AG04450 (cell line): ENCODE results near the gene SDCBP2. TPM values are rescaled to one million over a fixed set of nuclear protein-coding genes. Genes with fewer than 3 reads are reported as not detected.

Source experiments
- CTCF ChIA-PET: fragments of 300-600, 350-600 bp; formaldehyde crosslinking; extraction: SDS; loops from one replicate; lab custom pipeline; 2022; ENCODE audit warnings: antibody characterized with exemption, inconsistent platforms; lab: Charles Lee
- POLR2A ChIA-PET: fragments of 350-600 bp; formaldehyde crosslinking; extraction: SDS; loops from one replicate; lab custom pipeline; 2021; ENCODE audit warnings: antibody characterized with exemption, inconsistent platforms; lab: Yijun Ruan, JAX
- DNase-seq: peaks from one replicate; pipeline ENCODE4 v3.0.0-alpha.2; 2011; ENCODE audit warnings: low read depth, low spot score
- H3K27ac ChIP-seq: one replicate; pipeline ENCODE4 v1.5.1; 2012; ENCODE audit warnings: low read depth, low read length, control low read depth
- H3K27me3 ChIP-seq: one replicate; pipeline ENCODE4 v1.6.0; 2012; ENCODE audit warnings: low read length; ENCODE audit not compliant: control insufficient read depth, insufficient read depth
- H3K4me3 ChIP-seq: 2 replicates; pipeline ENCODE4 v1.5.1; 2011; ENCODE audit warnings: mild to moderate bottlenecking, low read depth, low read length, control low read depth
- H3K9me3 ChIP-seq: 2 replicates; pipeline ENCODE4 v1.5.1; 2012; ENCODE audit warnings: low read length; ENCODE audit not compliant: control insufficient read depth, insufficient read depth
- CTCF ChIP-seq: IDR thresholded peaks from 2 replicates; pipeline ENCODE4 v1.5.1; 2011; ENCODE audit warnings: low read depth, low read length, control low read depth, inconsistent platforms
- polyA minus RNA-seq: library from RNA; depleted of rRNA, polyadenylated mRNA; stranded (reverse); fragments of >200 nt; gene quantifications from 2 replicates; pipeline ENCODE4 v1.2.3, GENCODE V29; 2011; rRNA and poly(A)+ RNA removed
- polyA plus RNA-seq: library from polyadenylated mRNA; depleted of rRNA; stranded (reverse); fragments of >200 nt; gene quantifications from 2 replicates; pipeline ENCODE4 v1.2.3, GENCODE V29; 2011; rRNA removed

SDCBP2 gene, protein sequence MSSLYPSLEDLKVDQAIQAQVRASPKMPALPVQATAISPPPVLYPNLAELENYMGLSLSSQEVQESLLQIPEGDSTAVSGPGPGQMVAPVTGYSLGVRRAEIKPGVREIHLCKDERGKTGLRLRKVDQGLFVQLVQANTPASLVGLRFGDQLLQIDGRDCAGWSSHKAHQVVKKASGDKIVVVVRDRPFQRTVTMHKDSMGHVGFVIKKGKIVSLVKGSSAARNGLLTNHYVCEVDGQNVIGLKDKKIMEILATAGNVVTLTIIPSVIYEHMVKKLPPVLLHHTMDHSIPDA
- polyA plus RNA-seq, result 2.0 and 2.1 TPM in 2 replicates
- 0.48 and 0.55 TPM in 2 replicates for polyA minus RNA-seq

- ChIA-PET CTCF (interaction anchor here (1.1 to 1.8 kb wide), 2 partner anchors 106 to 137 kb away, joined by 3 to 4 read pairs; partner anchors contain the start of gene NSFL1C), POLR2A (no interaction called here)
- Histone ChIP-seq H3K27me3 (no peaks in the 10 kb centered on the region), H3K4me3 (no peak within 1 kb of the TSS), H3K27ac (peak within 1 kb of the TSS; percentile 31), H3K9me3 (no peaks in the 10 kb centered on the region)
- no peak for TF ChIP-seq CTCF
- no peak for DNase-seq
Observed at GRCh38 chr20:1328680-1329330, at the start of gene SDCBP2. SDCBP2 (minus strand) TSS chr20:1329139; CDS start chr20:1320416, 8,723 bp downstream.

- no peak for DNase-seq
- no peak for TF ChIP-seq CTCF
- H3K27ac ChIP-seq, result no peak overlapping the region
- H3K4me3 ChIP-seq, result no peak overlapping the region
- ChIA-PET CTCF (no interaction called here), POLR2A (no interaction called here)
- H3K9me3 ChIP-seq, result no peaks in the 10 kb centered on the region
- H3K27me3 ChIP-seq, result no peaks in the 10 kb centered on the region
Observed at GRCh38 chr20:1378735-1379125, 49.8 kb upstream of the SDCBP2 start.

GRCh38 chr20:1377984-1378734 lies 49.2 kb upstream of the SDCBP2 start:
- ChIA-PET CTCF (interaction anchor here (0.6 to 1.4 kb wide), 2 partner anchors 65 to 1074 kb away, joined by 3 to 5 read pairs; no protein-coding TSS in a partner anchor), POLR2A (no interaction called here)
- DNase-seq, result no peak
- Histone ChIP-seq H3K4me3 (no peak overlapping the region), H3K27ac (peak overlapping the region; percentile 52), H3K9me3 (no peaks in the 10 kb centered on the region), H3K27me3 (no peaks in the 10 kb centered on the region)
- no peak for TF ChIP-seq CTCF

- ChIA-PET POLR2A (interaction anchor here (0.6 kb wide), 1 partner anchor 35 kb away, joined by 3 read pairs; no protein-coding TSS in a partner anchor), CTCF (interaction anchor here (0.6 to 1.4 kb wide), 3 partner anchors 52 to 1075 kb away, joined by 3 to 5 read pairs (median 3); no protein-coding TSS in a partner anchor)
- no peak for DNase-seq
- H3K9me3 ChIP-seq, result no peaks in the 10 kb centered on the region
- H3K27ac ChIP-seq, result peak overlapping the region; percentile 52
- H3K27me3 ChIP-seq, result no peaks in the 10 kb centered on the region
- TF ChIP-seq CTCF, result no peak
- H3K4me3 ChIP-seq, result no peak overlapping the region
Observed at GRCh38 chr20:1377341-1377871, 48.5 kb upstream of the SDCBP2 start.
